Pancreas (tissue), 10 donors: ENCODE data around the gene CFHR3. TPM values are rescaled to one million over a fixed set of nuclear protein-coding genes. Genes with fewer than 3 reads are reported as not detected.
"Not testable (repeated sequence)": the region's sequence is repeated elsewhere in the genome, so short reads cannot be mapped to it uniquely, and the experiment has no call there.

Experiments
- ATAC-seq, 4 donors: fragments of 200-7000 bp; cut with Tn5 transposase; one replicate each; pipeline versions ENCODE4 v1.8.0 to v1.9.1; 2020; ENCODE audit warnings: mild to moderate bottlenecking in 4 of 4, moderate library complexity in 4 of 4
- DNase-seq, 6 donors: peaks; one replicate each; pipeline ENCODE4 v3.0.0-alpha.2; 2020
- FAIRE-seq: peaks from 2 replicates; lab custom pipeline; 2012; peaks lifted over from hg19 to GRCh38; lab: Jason Lieb, UNC
- H3K27ac ChIP-seq, 4 donors: fragments of 200-600 bp; sonication (generic); 1 replicate in 3 of 4; 2 replicates in 1 of 4; pipeline versions ENCODE4 v1.5.0 to v1.8.0; 2020
- H3K27me3 ChIP-seq, 4 donors: fragments of 200-600 bp; one replicate each; pipeline ENCODE4 v1.8.0; 2021
- H3K36me3 ChIP-seq, 3 donors: fragments of 200-600 bp; sonication (generic) in 1 of 3; one replicate each; pipeline versions ENCODE4 v1.5.0 to v1.8.0; 2020 to 2021
- H3K4me1 ChIP-seq, 3 donors: fragments of 200-600 bp; one replicate each; pipeline ENCODE4 v1.8.0; 2021
- H3K4me3 ChIP-seq, 4 donors: fragments of 200-600 bp; sonication (generic) in 2 of 4; one replicate each; pipeline versions ENCODE4 v1.5.0 to v1.8.0; 2020 to 2021
- H3K9me3 ChIP-seq, 4 donors: fragments of 200-600 bp; one replicate each; pipeline ENCODE4 v1.8.0; 2021
- WGBS, 2 donors: extraction: QIAGEN DNeasy Blood & Tissue Kit; methylation state at CpG; one replicate each; pipeline ENCODE4 v1.1.7; 2013; 5-methylcytosine and 5-hydroxymethylcytosine counted together
- intact Hi-C, 3 donors: fragments of 100-400 bp; cut with DNase I; formaldehyde crosslinking; loops; one replicate each; pipeline versions ENCODE4 v1.11.1 to v1.14.2; 2022
- polyA plus RNA-seq, 2 donors: library from polyadenylated mRNA; stranded (reverse); fragments of 200-250 nt; gene quantifications; one replicate each; pipeline ENCODE4 v1.2.3, GENCODE V29; 2013
- total RNA-seq, 6 donors: library from RNA; stranded (reverse); fragmentation: NEBNext Ultra II Directional in 4 of 6; extraction: Animal tissue kit (Norgen Biotek cat#: 25700) in 4 of 6; gene quantifications; one replicate each; pipeline versions ENCODE4 v1.2.1 to v1.2.4, GENCODE V29; 2021 to 2023
- TF ChIP-seq, protein P1 (sequence below), 4 donors: fragments of 200-600 bp; sonication (generic) in 3 of 4; IDR thresholded peaks; one replicate each; pipeline versions ENCODE4 v1.5.0 to v1.8.0; 2021; ENCODE audit warnings: antibody characterized with exemption in 4 of 4
- donor health status: healthy with polysubstance abuse.
- donor health status: DM: no; HTN: no; CAD: no; lungs with moderate emphysema.
- donor health status: DM: no; HTN: no; CAD: no.
- donor health status: control.
- donor health status: control.
- donor health status: Bipolar disorder and iron deficiency.
- donor health status: DM: yes; HTN: yes; CAD: no.
- donor health status: DM: no; HTN: no; CAD: no.
- donor health status: DM: no; HTN: no; CAD: no.
- donor health status: DM: yes; HTN: yes; CAD: no.

Gene CFHR3
- total and polyA plus RNA-seq, 8 donors: 0.09 to 0.15 (median 0.09) TPM; not detected in 5

DNA sequence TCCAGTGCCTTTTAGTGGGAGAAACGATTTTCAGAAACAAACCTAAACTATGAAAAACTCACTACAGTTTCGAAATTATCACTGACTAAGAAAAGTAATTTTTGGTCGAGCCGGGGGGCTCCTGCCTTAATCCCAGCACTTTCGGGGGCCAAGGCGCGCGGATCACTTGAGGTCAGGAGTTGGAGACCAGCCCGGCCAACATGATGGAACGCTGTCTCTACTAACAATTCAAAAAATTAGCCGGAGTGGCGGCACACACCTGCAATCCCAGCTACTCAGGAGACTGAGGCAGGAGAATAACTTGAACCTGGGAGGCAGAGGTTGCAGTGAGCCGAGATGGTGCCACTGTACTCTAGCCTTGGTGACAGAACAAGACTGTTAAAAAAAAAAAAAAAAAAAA lies 3.0 kb downstream of the CFHR3 start:
- ATAC-seq: no peak
- WGBS, 2 donors: 71 to 84% methylated on average over 13 of the region's 13 CpGs
- Histone ChIP-seq H3K4me1 (no peaks in the 10 kb centered on the region), H3K36me3 (no peaks in the 10 kb centered on the region), H3K9me3 (no peaks in the 10 kb centered on the region), H3K27me3 (no peaks in the 10 kb centered on the region), H3K27ac (no peak overlapping the region), H3K4me3 (no peak overlapping the region)
- no peak for DNase-seq
- no peak for FAIRE-seq
- TF ChIP-seq, protein P1, sequence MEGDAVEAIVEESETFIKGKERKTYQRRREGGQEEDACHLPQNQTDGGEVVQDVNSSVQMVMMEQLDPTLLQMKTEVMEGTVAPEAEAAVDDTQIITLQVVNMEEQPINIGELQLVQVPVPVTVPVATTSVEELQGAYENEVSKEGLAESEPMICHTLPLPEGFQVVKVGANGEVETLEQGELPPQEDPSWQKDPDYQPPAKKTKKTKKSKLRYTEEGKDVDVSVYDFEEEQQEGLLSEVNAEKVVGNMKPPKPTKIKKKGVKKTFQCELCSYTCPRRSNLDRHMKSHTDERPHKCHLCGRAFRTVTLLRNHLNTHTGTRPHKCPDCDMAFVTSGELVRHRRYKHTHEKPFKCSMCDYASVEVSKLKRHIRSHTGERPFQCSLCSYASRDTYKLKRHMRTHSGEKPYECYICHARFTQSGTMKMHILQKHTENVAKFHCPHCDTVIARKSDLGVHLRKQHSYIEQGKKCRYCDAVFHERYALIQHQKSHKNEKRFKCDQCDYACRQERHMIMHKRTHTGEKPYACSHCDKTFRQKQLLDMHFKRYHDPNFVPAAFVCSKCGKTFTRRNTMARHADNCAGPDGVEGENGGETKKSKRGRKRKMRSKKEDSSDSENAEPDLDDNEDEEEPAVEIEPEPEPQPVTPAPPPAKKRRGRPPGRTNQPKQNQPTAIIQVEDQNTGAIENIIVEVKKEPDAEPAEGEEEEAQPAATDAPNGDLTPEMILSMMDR (IDR thresholded peaks at IDR 0.05): no peak
- intact Hi-C loops: no loop called here

DNA sequence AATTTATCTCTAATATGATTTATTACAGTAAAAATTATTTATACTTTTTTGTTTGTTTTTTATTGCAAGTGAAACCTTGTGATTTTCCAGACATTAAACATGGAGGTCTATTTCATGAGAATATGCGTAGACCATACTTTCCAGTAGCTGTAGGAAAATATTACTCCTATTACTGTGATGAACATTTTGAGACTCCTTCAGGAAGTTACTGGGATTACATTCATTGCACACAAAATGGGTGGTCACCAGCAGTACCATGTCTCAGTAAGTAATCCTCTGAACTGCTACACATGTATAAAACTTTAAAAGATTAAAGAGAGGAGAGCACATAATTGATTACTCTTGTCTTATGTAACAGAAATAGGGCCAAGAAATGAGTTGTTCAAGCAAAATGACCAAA lies 4.5 kb downstream of the CFHR3 start:
- Histone ChIP-seq H3K4me1 (no peaks in the 10 kb centered on the region), H3K36me3 (no peaks in the 10 kb centered on the region), H3K27ac (no peak overlapping the region), H3K4me3 (no peak overlapping the region), H3K9me3 (no peaks in the 10 kb centered on the region), H3K27me3 (no peaks in the 10 kb centered on the region)
- intact Hi-C loops: no loop called here
- 79 to 92% methylated on average over 1 of the region's 1 CpG for WGBS, 2 donors
- ATAC-seq (no peak), DNase-seq (no peak), FAIRE-seq (no peak)
- TF ChIP-seq, protein P1 (IDR thresholded peaks at IDR 0.05): no peak

DNA sequence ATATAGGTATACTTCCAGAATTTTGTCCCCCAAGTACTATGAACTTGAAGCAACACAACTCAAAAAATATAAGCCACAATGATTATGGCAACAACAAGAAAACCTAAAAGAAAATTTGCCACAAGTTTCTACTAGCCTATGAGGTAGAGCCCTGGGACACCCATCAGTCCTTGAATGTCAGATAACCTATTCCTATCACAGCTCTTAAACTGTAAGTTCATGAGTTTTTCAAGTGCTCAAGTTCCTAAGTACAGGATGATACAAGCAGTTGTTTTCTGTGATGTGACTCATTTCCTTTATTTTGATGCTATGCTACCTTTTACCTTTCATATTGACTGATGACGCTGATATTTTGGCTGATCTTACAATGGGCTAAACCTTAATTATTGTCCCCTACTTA lies 16.6 kb downstream of the CFHR3 start:
- H3K36me3 ChIP-seq, H3K9me3 ChIP-seq, intact Hi-C loops, H3K27ac ChIP-seq, H3K27me3 ChIP-seq, FAIRE-seq, H3K4me1 ChIP-seq, DNase-seq, H3K4me3 ChIP-seq, ATAC-seq: not testable (repeated sequence)
- WGBS, 2 donors: 65 to 75% methylated on average over 1 of the region's 1 CpG

DNA sequence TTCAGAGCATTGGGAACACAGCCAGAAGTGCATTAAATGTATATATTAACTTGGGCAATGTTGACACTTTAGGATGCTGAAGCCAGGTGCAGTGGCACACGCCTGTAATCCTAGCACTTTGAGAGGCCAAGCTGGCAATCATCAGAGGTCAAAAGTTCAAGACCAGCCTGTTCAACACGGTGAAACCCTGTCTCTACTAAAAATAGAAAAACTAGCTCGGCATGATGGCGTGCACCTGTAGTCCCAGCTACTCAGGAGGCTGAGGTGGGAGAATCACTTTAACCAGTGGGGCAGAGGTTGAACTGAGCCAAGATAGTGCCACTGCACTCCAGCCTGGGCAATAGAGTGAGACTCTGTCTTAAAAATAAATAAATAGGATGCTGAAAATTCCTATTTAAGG lies 19.5 kb downstream of the CFHR3 start:
- 10 to 15% methylated on average over 4 of the region's 4 CpGs for WGBS, 2 donors

DNA sequence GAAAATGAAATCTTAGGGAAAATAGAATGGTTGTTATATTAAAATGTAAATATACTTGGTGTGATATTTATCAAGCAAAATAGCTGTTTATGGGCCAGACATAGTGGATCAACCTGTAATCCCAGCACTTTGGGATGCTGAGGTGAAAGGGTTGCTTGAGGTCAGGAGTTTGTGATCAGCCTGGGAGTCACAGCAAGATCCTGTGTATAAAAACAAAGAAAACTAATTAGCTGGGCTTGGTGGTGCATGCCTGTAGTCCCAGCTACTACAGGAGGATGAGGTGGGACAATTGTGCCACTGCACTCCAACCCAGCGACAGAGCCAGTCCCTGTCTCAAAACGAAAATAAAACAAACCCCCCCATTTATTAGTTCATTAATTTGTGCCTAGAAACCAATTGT lies 23.3 kb downstream of the CFHR3 start:
- DNase-seq (no peak), ATAC-seq (no peak), FAIRE-seq (no peak)
- Histone ChIP-seq H3K36me3 (no peaks in the 10 kb centered on the region), H3K4me1 (no peaks in the 10 kb centered on the region), H3K27ac (no peak overlapping the region), H3K9me3 (no peaks in the 10 kb centered on the region), H3K4me3 (no peak overlapping the region), H3K27me3 (no peaks in the 10 kb centered on the region)
- 29 to 41% methylated on average over 2 of the region's 2 CpGs for WGBS, 2 donors
- TF ChIP-seq, protein P1 (IDR thresholded peaks at IDR 0.05): no peak
- intact Hi-C loops: no loop called here

More for the DNA sequence above, 19.5 kb downstream of the CFHR3 start:
- H3K27ac ChIP-seq, H3K9me3 ChIP-seq, DNase-seq, H3K36me3 ChIP-seq, FAIRE-seq, H3K27me3 ChIP-seq, intact Hi-C loops, H3K4me1 ChIP-seq, H3K4me3 ChIP-seq, ATAC-seq: not testable (repeated sequence)

DNA sequence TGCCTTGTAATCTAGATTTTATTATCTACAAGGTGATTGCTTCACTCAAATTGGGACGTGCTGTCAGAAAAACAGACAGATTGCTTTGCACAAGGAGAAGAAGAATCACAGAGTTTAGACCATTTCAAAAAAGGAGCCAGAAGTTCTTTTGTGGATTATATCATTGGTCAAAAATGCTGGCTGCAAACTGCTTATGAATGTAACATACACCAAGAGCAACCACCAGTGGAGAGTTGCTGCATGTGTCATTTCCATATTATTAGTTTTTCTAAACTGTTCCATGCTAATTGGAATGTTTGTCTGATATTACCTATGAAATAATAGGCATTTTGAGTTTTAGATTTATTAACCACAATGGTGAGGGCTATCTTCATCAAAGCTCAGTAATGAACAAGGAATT lies 27.3 kb downstream of the CFHR3 start:
- FAIRE-seq, H3K4me1 ChIP-seq, DNase-seq, H3K9me3 ChIP-seq, ATAC-seq, H3K27ac ChIP-seq, intact Hi-C loops, H3K36me3 ChIP-seq, H3K4me3 ChIP-seq, H3K27me3 ChIP-seq: not testable (repeated sequence)
- 43 to 58% methylated on average over 1 of the region's 1 CpG for WGBS, 2 donors
